HCT116 (cell line): ENCODE measurements around the gene CRY2. TPM values are rescaled to one million over a fixed set of nuclear protein-coding genes. Genes with fewer than 3 reads are reported as not detected.

Source experiments
- ATAC-seq: fragments of 200-7000 bp; cut with Tn5 transposase; 2 replicates; pipeline ENCODE4 v1.9.1; 2020; ENCODE audit warnings: mild to moderate bottlenecking, moderate library complexity
- BruUV-seq: library from RNA; stranded (reverse); fragments of 400-500 nt; replicated peaks from 2 replicates; lab custom pipeline; 2021; lab: Mats Ljungman, UMichigan
- CTCF ChIA-PET: fragments of 300-600 bp; sonication (Branson Sonifier 250); formaldehyde crosslinking; loops from one replicate; lab custom pipeline; 2021; ENCODE audit warnings: antibody characterized with exemption; lab: Charles Lee
- POLR2A ChIA-PET: fragments of 300-600, 350-600 bp; sonication (Branson Sonifier 250); formaldehyde crosslinking; loops from one replicate; lab custom pipeline; 2021; ENCODE audit warnings: antibody characterized with exemption; lab: Charles Lee
- RAD21 ChIA-PET, 2 experiments: fragments of 300-600 bp; sonication (Branson Sonifier 250); formaldehyde crosslinking; loops; one replicate each; lab custom pipeline; 2023; ENCODE audit warnings: low total read pairs in 2 of 2; ENCODE audit not compliant: uncharacterized antibody in 2 of 2, unreplicated experiment in 2 of 2, low non-redundant PET in 1 of 2; lab: Charles Lee
- DNase-seq: peaks from one replicate; pipeline ENCODE4 v3.0.0-alpha.2; 2010; ENCODE audit warnings: low read depth, low spot score
- H2AFZ ChIP-seq: fragments of 200-600 bp; shearing (Covaris generic), sonication (generic); 2 replicates; pipeline ENCODE4 v1.6.1; 2017; ENCODE audit warnings: low read depth, mixed run types, mixed read lengths, antibody characterized with exemption, low read length; ENCODE audit not compliant: poor library complexity, severe bottlenecking
- H3K27ac ChIP-seq: 2 replicates; pipeline ENCODE4 v1.5.1; 2012; ENCODE audit warnings: low read depth, low read length
- H3K27me3 ChIP-seq: fragments of 200-600 bp; sonication (generic); 2 replicates; pipeline ENCODE4 v1.6.1; 2016; ENCODE audit warnings: mixed run types, low read length, mixed read lengths; ENCODE audit not compliant: insufficient read depth
- H3K36me3 ChIP-seq, 2 experiments: fragments of 200-500 bp in 1 of 2; fragments of 200-600 bp in 1 of 2; sonication (Bioruptor generic) in 1 of 2; sonication (generic) in 1 of 2; 2 replicates each; pipeline versions ENCODE4 v1.5.1 to v1.6.1; 2014 to 2016; ENCODE audit warnings: low read length in 2 of 2, inconsistent platforms in 1 of 2, mixed read lengths in 1 of 2, mixed run types in 1 of 2; ENCODE audit not compliant: insufficient read depth in 2 of 2, control insufficient read depth in 1 of 2
- H3K4me1 ChIP-seq, 2 experiments: fragments of 200-600 bp in 1 of 2; sonication (generic) in 1 of 2; 2 replicates each; pipeline versions ENCODE4 v1.5.1 to v1.6.1; 2012 to 2017; ENCODE audit warnings: low read length in 2 of 2, inconsistent platforms in 1 of 2, mild to moderate bottlenecking in 1 of 2, mixed read lengths in 1 of 2, mixed run types in 1 of 2, moderate library complexity in 1 of 2; ENCODE audit not compliant: insufficient read depth in 2 of 2, control insufficient read depth in 1 of 2
- H3K4me2 ChIP-seq: fragments of 200-600 bp; sonication (generic); 2 replicates; pipeline ENCODE4 v1.6.1; 2017; ENCODE audit warnings: mixed run types, low read length, mixed read lengths
- H3K4me3 ChIP-seq, 2 experiments: fragments of 200-600 bp in 1 of 2; sonication (generic) in 1 of 2; replicated peaks in 1 of 2; 2 replicates each; pipeline ENCODE4 v1.5.1; 2011 to 2016; ENCODE audit warnings: low read length in 2 of 2, control low read depth in 1 of 2, low read depth in 1 of 2, mild to moderate bottlenecking in 1 of 2, mixed read lengths in 1 of 2, mixed run types in 1 of 2
- H3K79me2 ChIP-seq: fragments of 200-600 bp; sonication (generic); 2 replicates; pipeline ENCODE4 v1.6.1; 2017; ENCODE audit warnings: mild to moderate bottlenecking, mixed run types, low read length, moderate library complexity, mixed read lengths; ENCODE audit not compliant: insufficient read depth
- H3K9ac ChIP-seq: fragments of 200-600 bp; sonication (generic); 2 replicates; pipeline ENCODE4 v1.6.1; 2016; ENCODE audit warnings: low read length, mixed read lengths
- H3K9me2 ChIP-seq: fragments of 200-600 bp; sonication (generic), shearing (Covaris generic); 2 replicates; pipeline ENCODE4 v1.6.1; 2017; ENCODE audit warnings: mixed run types, mild to moderate bottlenecking, moderate library complexity; ENCODE audit not compliant: insufficient read depth
- H3K9me3 ChIP-seq, 2 experiments: fragments of 200-500 bp in 1 of 2; fragments of 200-600 bp in 1 of 2; sonication (Bioruptor generic) in 1 of 2; sonication (generic) in 1 of 2; 2 replicates each; pipeline ENCODE4 v1.6.1; 2014 to 2017; ENCODE audit warnings: low read length in 2 of 2, mixed read lengths in 2 of 2, inconsistent platforms in 1 of 2, low read depth in 1 of 2, mild to moderate bottlenecking in 1 of 2, mixed run types in 1 of 2, moderate library complexity in 1 of 2; ENCODE audit not compliant: control insufficient read depth in 1 of 2, insufficient read depth in 1 of 2
- H4K20me1 ChIP-seq: fragments of 200-600 bp; sonication (generic), shearing (Covaris generic); 2 replicates; pipeline ENCODE4 v1.6.1; 2017; ENCODE audit warnings: mixed run types, mild to moderate bottlenecking, moderate library complexity; ENCODE audit not compliant: insufficient read depth
- CEBPB ChIP-seq: IDR thresholded peaks from 2 replicates; pipeline ENCODE4 v1.6.1; 2012; ENCODE audit warnings: low read depth
- EGR1 ChIP-seq: IDR thresholded peaks from 2 replicates; pipeline ENCODE4 v1.6.1; 2012; ENCODE audit warnings: low read depth
- ELF1 ChIP-seq: IDR thresholded peaks from 2 replicates; pipeline ENCODE4 v1.6.1; 2012; ENCODE audit warnings: low read depth, borderline replicate concordance
- MAX ChIP-seq: IDR thresholded peaks from 2 replicates; pipeline ENCODE4 v1.6.1; 2012
- POLR2A ChIP-seq: IDR thresholded peaks from 2 replicates; pipeline ENCODE4 v1.7.0; 2011; ENCODE audit warnings: borderline replicate concordance; ENCODE audit not compliant: insufficient read depth, insufficient read length; ENCODE audit errors: extremely low read depth
- POLR2AphosphoS5 ChIP-seq: IDR thresholded peaks from 2 replicates; pipeline ENCODE4 v1.6.1; 2011; ENCODE audit warnings: mild to moderate bottlenecking, low read depth, low read length, moderate library complexity
- RAD21 ChIP-seq: IDR thresholded peaks from 2 replicates; pipeline ENCODE4 v1.6.1; 2012; ENCODE audit warnings: low read depth, mild to moderate bottlenecking
- SIN3A ChIP-seq: IDR thresholded peaks from 2 replicates; pipeline ENCODE4 v1.6.1; 2012; ENCODE audit warnings: low read depth
- SP1 ChIP-seq: IDR thresholded peaks from 2 replicates; pipeline ENCODE4 v1.6.1; 2012; ENCODE audit warnings: low read depth
- TCF7L2 ChIP-seq: IDR thresholded peaks from 2 replicates; pipeline ENCODE4 v1.7.0; 2011; ENCODE audit warnings: borderline replicate concordance, inconsistent platforms; ENCODE audit not compliant: insufficient read depth, insufficient read length; ENCODE audit errors: extremely low read depth
- ZFX ChIP-seq: fragments of 450-650 bp; IDR thresholded peaks from 2 replicates; pipeline ENCODE4 v1.6.1; 2017
- intact Hi-C: fragments of 100-400 bp; cut with micrococcal nuclease; formaldehyde crosslinking; loops from 2 replicates; pipeline ENCODE4 v1.10.0; 2022
- total RNA-seq: library from RNA; stranded (reverse); gene quantifications from one replicate; pipeline ENCODE4 v1.2.1, GENCODE V29; 2021; ENCODE audit not compliant: unreplicated experiment

The CRY2 gene
- total RNA-seq, 1 experiment from 2014 or later = 18.0 TPM

GRCh38 chr11:45921561-45922424, 74.5 kb downstream of the CRY2 start:
- ChIA-PET RAD21 (interaction anchor here in 1 of 2 experiments (0.6 kb wide), 1 partner anchor 43 kb away, joined by 3 read pairs; no protein-coding TSS in a partner anchor), POLR2A (no interaction called here), CTCF (no interaction called here)
- H3K79me2 ChIP-seq = peaks cover 22% of the 10 kb centered on the region
- peaks cover 0 to 18% of the 10 kb centered on the region in 2 experiments for H3K36me3 ChIP-seq
- DNase-seq (no peak), ATAC-seq (peak; percentile 55)
- H3K27me3 ChIP-seq = no peaks in the 10 kb centered on the region
- no peaks in the 10 kb centered on the region for H4K20me1 ChIP-seq
- BruUV-seq = no TSS peak
- H3K9me3 ChIP-seq = no peaks in the 10 kb centered on the region
- no peaks in the 10 kb centered on the region for H3K9me2 ChIP-seq
- H2AFZ ChIP-seq = peak overlapping the region; percentile 41
- H3K4me1 ChIP-seq = peaks cover 17 to 30% of the 10 kb centered on the region in 2 experiments
- intact Hi-C loops = no loop called here
- H3K4me3 ChIP-seq = peak overlapping the region; percentile 66 to 91
- peak overlapping the region; percentile 88 for H3K27ac ChIP-seq
- H3K9ac ChIP-seq = peak overlapping the region; percentile 84
- peak overlapping the region; percentile 95 for H3K4me2 ChIP-seq
- TF ChIP-seq TCF7L2 (peak; percentile 96), MAX (peak; percentile 78), RAD21 (no peak)

- RAD21 ChIA-PET = interaction anchor here in 1 of 2 experiments (0.6 kb wide), 1 partner anchor 43 kb away, joined by 3 read pairs; no protein-coding TSS in a partner anchor
- POLR2A ChIA-PET = no interaction called here
Observed at GRCh38 chr11:45922425-45923082, 75.3 kb downstream of the CRY2 start, which contains the start of gene LARGE2. Gene LARGE2, plus strand, starts transcription at chr11:45922656. Its CDS starts 227 bp downstream, at chr11:45922883.

More at GRCh38 chr11:45922425-45923082, 75.3 kb downstream of the CRY2 start, which contains the start of gene LARGE2:
- peak within 1 kb of the TSS; percentile 84 for H3K9ac ChIP-seq
- H3K9me2 ChIP-seq = no peaks in the 10 kb centered on the region
- peaks cover 0 to 23% of the 10 kb centered on the region in 2 experiments for H3K36me3 ChIP-seq
- no TSS peak for BruUV-seq
- ATAC-seq (peak; percentile 66), DNase-seq (no peak)
- peak within 1 kb of the TSS; percentile 41 for H2AFZ ChIP-seq
- H4K20me1 ChIP-seq = no peaks in the 10 kb centered on the region
- CTCF ChIA-PET = no interaction called here
- peak within 1 kb of the TSS; percentile 66 to 91 for H3K4me3 ChIP-seq
- intact Hi-C loops = no loop called here
- H3K4me1 ChIP-seq = peaks cover 17 to 26% of the 10 kb centered on the region in 2 experiments
- H3K27ac ChIP-seq = peak within 1 kb of the TSS; percentile 88
- TF ChIP-seq EGR1 (peak; percentile 77), SIN3A (peak; percentile 59; the same call in 1 of the 2 replicates), CEBPB (no peak), SP1 (peak; percentile 61; the same call in 1 of the 2 replicates), ELF1 (no peak), ZFX (peak; percentile 82; the same call in 1 of the 2 replicates), POLR2A (peak; percentile 35), POLR2AphosphoS5 (peak; percentile 72; the same call in 1 of the 2 replicates)
- H3K79me2 ChIP-seq = peaks cover 15% of the 10 kb centered on the region
- H3K4me2 ChIP-seq = peak within 1 kb of the TSS; percentile 95
- H3K9me3 ChIP-seq = no peaks in the 10 kb centered on the region
- H3K27me3 ChIP-seq = no peaks in the 10 kb centered on the region
